K562 (cell line): ENCODE data around the gene ATG12. TPM values are rescaled to one million over a fixed set of nuclear protein-coding genes. Genes with fewer than 3 reads are reported as not detected.

Experiments
- ATAC-seq: fragments of 200-7000 bp; cut with Tn5 transposase; 3 replicates; pipeline ENCODE4 v1.9.1; 2020; ENCODE audit warnings: moderate library complexity
- BruUV-seq: library from RNA; stranded (reverse); fragments of 400-500 nt; replicated peaks from 2 replicates; lab custom pipeline; 2021; lab: Mats Ljungman, UMichigan
- CTCF ChIA-PET: fragments of 300-600 bp; formaldehyde crosslinking; extraction: SDS; loops from one replicate; lab custom pipeline; 2021; ENCODE audit warnings: low intra/inter-chr PET ratio; lab: Yijun Ruan, JAX
- POLR2A ChIA-PET: fragments of 300-600, 350-650 bp; sonication (Branson Sonifier 250); formaldehyde crosslinking; extraction: SDS; loops from one replicate; lab custom pipeline; 2021; ENCODE audit warnings: antibody characterized with exemption, inconsistent platforms; lab: Yijun Ruan, JAX
- DNase-seq, 4 experiments: peaks; one replicate each; pipeline versions ENCODE4 v3.0.0 to v3.0.0-alpha.2; 2011 to 2018; ENCODE audit warnings: low spot score in 3 of 4, mixed read lengths in 3 of 4; ENCODE audit errors: extremely low read depth in 1 of 4
- FAIRE-seq: peaks from 2 replicates; lab custom pipeline; 2011; peaks lifted over from hg19 to GRCh38; lab: Jason Lieb, UNC
- H2AFZ ChIP-seq: 2 replicates; pipeline ENCODE4 v1.6.0; 2011; ENCODE audit warnings: low read depth, low read length, control low read depth, inconsistent platforms
- H3K27ac ChIP-seq: fragments of 200-600 bp; 3 replicates; pipeline ENCODE4 v1.8.0; 2011; ENCODE audit warnings: low read depth, mild to moderate bottlenecking, control low read depth, inconsistent platforms, low read length, moderate library complexity, mixed read lengths; ENCODE audit errors: extremely low read depth
- H3K27me3 ChIP-seq, 2 experiments: fragments of 300-600 bp in 1 of 2; 2 replicates in 1 of 2; 3 replicates in 1 of 2; pipeline versions ENCODE4 v1.6.0 to v1.8.0; 2011; ENCODE audit warnings: inconsistent platforms in 2 of 2, low read length in 2 of 2, mild to moderate bottlenecking in 1 of 2, mixed read lengths in 1 of 2, moderate library complexity in 1 of 2; ENCODE audit not compliant: control insufficient read depth in 2 of 2, insufficient read depth in 2 of 2
- H3K36me3 ChIP-seq: fragments of 300-600 bp; 3 replicates; pipeline ENCODE4 v1.8.0; 2011; ENCODE audit warnings: mild to moderate bottlenecking, low read length, inconsistent platforms; ENCODE audit not compliant: control insufficient read depth, insufficient read depth
- H3K4me1 ChIP-seq, 2 experiments: fragments of 200-600 bp in 1 of 2; replicated peaks in 1 of 2; 2 replicates in 1 of 2; 3 replicates in 1 of 2; pipeline versions ENCODE4 v1.5.1 to v1.8.0; 2011; ENCODE audit warnings: inconsistent platforms in 2 of 2, low read length in 2 of 2, mild to moderate bottlenecking in 1 of 2, mixed read lengths in 1 of 2, moderate library complexity in 1 of 2; ENCODE audit not compliant: control insufficient read depth in 2 of 2, insufficient read depth in 2 of 2
- H3K4me2 ChIP-seq: 2 replicates; pipeline ENCODE4 v1.6.1; 2011; ENCODE audit warnings: low read length, control low read depth, inconsistent platforms, mixed read lengths; ENCODE audit not compliant: insufficient read depth
- H3K4me3 ChIP-seq: fragments of 200-600 bp; sonication (generic), shearing (Covaris generic); 2 replicates; pipeline ENCODE4 v1.5.1; 2016; ENCODE audit warnings: control low read depth, inconsistent platforms
- H3K79me2 ChIP-seq: fragments of 200-600 bp; 3 replicates; pipeline ENCODE4 v1.8.0; 2011; ENCODE audit warnings: low read length, inconsistent platforms; ENCODE audit not compliant: control insufficient read depth, insufficient read depth
- H3K9ac ChIP-seq, 2 experiments: 2 replicates each; pipeline versions ENCODE4 v1.6.0 to v1.6.1; 2011; ENCODE audit warnings: low read depth in 2 of 2, low read length in 2 of 2, control low read depth in 1 of 2, inconsistent platforms in 1 of 2, mild to moderate bottlenecking in 1 of 2, mixed read lengths in 1 of 2; ENCODE audit not compliant: insufficient read depth in 1 of 2
- H3K9me1 ChIP-seq: one replicate; pipeline ENCODE4 v1.6.0; 2011; ENCODE audit warnings: inconsistent platforms, mild to moderate bottlenecking, low read length, moderate library complexity; ENCODE audit not compliant: control insufficient read depth, insufficient read depth
- H3K9me3 ChIP-seq: replicated peaks from 2 replicates; pipeline ENCODE4 v1.5.1; 2011; ENCODE audit warnings: low read depth, low read length, inconsistent platforms; ENCODE audit not compliant: control insufficient read depth, insufficient read depth
- H4K20me1 ChIP-seq: replicated peaks from 2 replicates; pipeline ENCODE4 v1.6.1; 2011; ENCODE audit warnings: low read length, inconsistent platforms, mixed read lengths; ENCODE audit not compliant: control insufficient read depth, insufficient read depth
- CEBPG ChIP-seq, 3 experiments: fragments of 200-800 bp in 1 of 3; sonication (Bioruptor generic) in 1 of 3; sonication (generic) in 1 of 3; formaldehyde crosslinking in 1 of 3; IDR thresholded peaks in 2 of 3; conservative IDR thresholded peaks in 1 of 3; 2 replicates each; pipeline versions ENCODE4 v1.6.1 to v1.8.0; 2016 to 2022; ENCODE audit warnings: missing compliant biosample characterization in 2 of 3, missing genetic modification characterization in 2 of 3, mild to moderate bottlenecking in 1 of 3, missing genetic modification reagents in 1 of 3
- GABPA ChIP-seq: fragments of 200-800 bp; sonication (Bioruptor generic); conservative IDR thresholded peaks from 2 replicates; pipeline ENCODE4 v1.6.1; 2016; ENCODE audit warnings: low read depth, missing genetic modification characterization, missing compliant biosample characterization
- RFX7 ChIP-seq: fragments of 250-450 bp; sonication (Bioruptor Pico); IDR thresholded peaks from 2 replicates; pipeline ENCODE4 v1.5.1; 2021; ENCODE audit warnings: mild to moderate bottlenecking
- SMAD3 ChIP-seq: fragments of 450-650 bp; formaldehyde crosslinking; conservative IDR thresholded peaks from 2 replicates; pipeline ENCODE4 v1.4.0; 2020; ENCODE audit warnings: mild to moderate bottlenecking
- TEAD4 ChIP-seq, 2 experiments: sonication (generic) in 1 of 2; formaldehyde crosslinking in 1 of 2; IDR thresholded peaks; 2 replicates each; pipeline versions ENCODE4 v1.6.1 to v1.8.0; 2012 to 2022; ENCODE audit warnings: borderline replicate concordance in 1 of 2, inconsistent platforms in 1 of 2, low read length in 1 of 2, mild to moderate bottlenecking in 1 of 2, missing genetic modification reagents in 1 of 2
- WGBS: fragments of 100-300 bp; shearing (Covaris generic); methylation state at CpG from one replicate; pipeline ENCODE4 v1.1.6; 2016; ENCODE audit warnings: low coverage, mixed read lengths; ENCODE audit not compliant: insufficient coverage; ENCODE audit errors: missing lambda C conversion rate; 5-methylcytosine and 5-hydroxymethylcytosine counted together
- in situ Hi-C: fragments of 300-500 bp; cut with MboI; formaldehyde crosslinking; loops from 4 replicates; pipeline ENCODE4 v1.15.0; 2018; ENCODE audit warnings: inconsistent platforms, mixed read lengths
- intact Hi-C: fragments of 100-400 bp; cut with micrococcal nuclease; formaldehyde crosslinking; loops from 2 replicates; pipeline ENCODE4 v1.14.2; 2022
- polyA plus RNA-seq, 8 experiments: library from polyadenylated mRNA; depleted of rRNA in 4 of 8; stranded (reverse) in 5 of 8; unstranded in 3 of 8; fragments of >200 nt; fragmentation: Nextera tagmentation in 2 of 8; fragmentation: Illumina TruSeq in 1 of 8; extraction: Ambion mirVana in 2 of 8; extraction: Trizol in 1 of 8; gene quantifications; 2 replicates each; pipeline versions ENCODE4 v1.2.1 to v1.2.3, GENCODE V29; 2011 to 2014; ENCODE audit warnings: inconsistent platforms in 1 of 8, missing spikeins in 1 of 8
- total RNA-seq, 7 experiments: library from RNA; depleted of rRNA in 6 of 7; stranded (reverse); fragments of >200 nt in 6 of 7; fragmentation: Illumina TruSeq in 2 of 7; extraction: Trizol in 2 of 7; gene quantifications; 2 replicates each; pipeline versions ENCODE4 v1.2.1 to v1.2.3, GENCODE V29; 2011 to 2021; ENCODE audit warnings: low replicate concordance in 1 of 7
- TF ChIP-seq, protein P1 (sequence below): fragments of 250-450 bp; sonication (Bioruptor Pico); IDR thresholded peaks from 2 replicates; pipeline ENCODE4 v1.4.0; 2020

The ATG12 gene
- total and polyA plus RNA-seq, 9 of the 15 experiments (the other 6 are each of a cell fraction or from before 2014, with no cell fraction given), result 21.6 to 132 (median 61.3) TPM

DNA sequence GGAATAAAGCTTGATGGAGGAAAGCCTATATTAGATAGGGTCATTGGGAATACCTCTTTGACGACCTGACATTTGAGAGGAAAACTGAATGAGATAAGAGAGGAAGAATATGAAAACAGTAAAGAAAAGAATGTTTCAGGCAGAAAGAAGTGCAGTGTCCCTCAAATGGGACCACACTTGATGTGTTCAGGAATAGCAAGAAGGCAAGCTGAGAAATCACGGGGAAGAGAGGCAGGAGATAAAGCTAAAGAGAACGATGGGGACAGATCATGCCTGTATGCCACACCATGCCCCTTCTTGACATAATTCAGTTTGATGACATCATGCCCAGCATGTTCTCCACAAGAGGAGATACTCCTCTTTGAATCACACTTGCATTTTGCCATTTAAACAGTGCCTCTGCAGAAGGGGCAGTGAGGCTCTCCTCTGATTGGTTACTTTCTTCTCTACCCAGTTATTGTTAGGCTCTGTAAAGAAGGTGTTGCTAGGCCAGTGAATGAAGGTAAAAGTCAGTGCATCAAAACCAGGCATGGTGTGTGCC lies 8.0 kb upstream of the ATG12 start:
- in situ Hi-C loops, result no loop called here
- Histone ChIP-seq H3K36me3 (no peaks in the 10 kb centered on the region), H3K27ac (no peak overlapping the region), H3K27me3 (no peaks in the 10 kb centered on the region), H3K4me1 (peaks cover 0 to 2% of the 10 kb centered on the region in 2 experiments; a peak in 1 of 5 replicates), H3K4me2 (no peak overlapping the region), H2AFZ (no peak overlapping the region), H4K20me1 (no peaks in the 10 kb centered on the region), H3K9ac (no peak overlapping the region), H3K4me3 (no peak overlapping the region), H3K9me3 (0 out of 2 replicates have a peak, but pooled peaks cover 2% of the 10 kb centered on the region), H3K9me1 (no peaks in the 10 kb centered on the region), H3K79me2 (peaks cover 74% of the 10 kb centered on the region)
- ChIA-PET POLR2A (no interaction called here), CTCF (no interaction called here)
- WGBS, result 56% methylated on average over 3 of the region's 3 CpGs
- BruUV-seq, result no TSS peak
- intact Hi-C loops, result loop anchor here (10.0 kb wide), 1 partner anchor 545 kb away; no protein-coding TSS in a partner anchor
- ATAC-seq (no peak; the same call in 1 of the 3 replicates), DNase-seq (no peak), FAIRE-seq (no peak)
- TF ChIP-seq TEAD4 (IDR thresholded peaks at IDR 0.05; ENCODE audit: low read length) (no peak), TEAD4 (CRISPR knock-in tag; IDR thresholded peaks at IDR 0.05; ENCODE audit: borderline replicate concordance) (no peak), RFX7 (CRISPR knock-in tag) (no peak), SMAD3 (CRISPR knock-in tag) (no peak), CEBPG (CRISPR knock-in tag; IDR thresholded peaks at IDR 0.05) (no peak), CEBPG (tag; conservative IDR thresholded peaks at IDR 0.05 in 1 of 2, IDR thresholded peaks at IDR 0.05 in 1 of 2) (no peak), GABPA (tag) (no peak)
- TF ChIP-seq, protein P1, sequence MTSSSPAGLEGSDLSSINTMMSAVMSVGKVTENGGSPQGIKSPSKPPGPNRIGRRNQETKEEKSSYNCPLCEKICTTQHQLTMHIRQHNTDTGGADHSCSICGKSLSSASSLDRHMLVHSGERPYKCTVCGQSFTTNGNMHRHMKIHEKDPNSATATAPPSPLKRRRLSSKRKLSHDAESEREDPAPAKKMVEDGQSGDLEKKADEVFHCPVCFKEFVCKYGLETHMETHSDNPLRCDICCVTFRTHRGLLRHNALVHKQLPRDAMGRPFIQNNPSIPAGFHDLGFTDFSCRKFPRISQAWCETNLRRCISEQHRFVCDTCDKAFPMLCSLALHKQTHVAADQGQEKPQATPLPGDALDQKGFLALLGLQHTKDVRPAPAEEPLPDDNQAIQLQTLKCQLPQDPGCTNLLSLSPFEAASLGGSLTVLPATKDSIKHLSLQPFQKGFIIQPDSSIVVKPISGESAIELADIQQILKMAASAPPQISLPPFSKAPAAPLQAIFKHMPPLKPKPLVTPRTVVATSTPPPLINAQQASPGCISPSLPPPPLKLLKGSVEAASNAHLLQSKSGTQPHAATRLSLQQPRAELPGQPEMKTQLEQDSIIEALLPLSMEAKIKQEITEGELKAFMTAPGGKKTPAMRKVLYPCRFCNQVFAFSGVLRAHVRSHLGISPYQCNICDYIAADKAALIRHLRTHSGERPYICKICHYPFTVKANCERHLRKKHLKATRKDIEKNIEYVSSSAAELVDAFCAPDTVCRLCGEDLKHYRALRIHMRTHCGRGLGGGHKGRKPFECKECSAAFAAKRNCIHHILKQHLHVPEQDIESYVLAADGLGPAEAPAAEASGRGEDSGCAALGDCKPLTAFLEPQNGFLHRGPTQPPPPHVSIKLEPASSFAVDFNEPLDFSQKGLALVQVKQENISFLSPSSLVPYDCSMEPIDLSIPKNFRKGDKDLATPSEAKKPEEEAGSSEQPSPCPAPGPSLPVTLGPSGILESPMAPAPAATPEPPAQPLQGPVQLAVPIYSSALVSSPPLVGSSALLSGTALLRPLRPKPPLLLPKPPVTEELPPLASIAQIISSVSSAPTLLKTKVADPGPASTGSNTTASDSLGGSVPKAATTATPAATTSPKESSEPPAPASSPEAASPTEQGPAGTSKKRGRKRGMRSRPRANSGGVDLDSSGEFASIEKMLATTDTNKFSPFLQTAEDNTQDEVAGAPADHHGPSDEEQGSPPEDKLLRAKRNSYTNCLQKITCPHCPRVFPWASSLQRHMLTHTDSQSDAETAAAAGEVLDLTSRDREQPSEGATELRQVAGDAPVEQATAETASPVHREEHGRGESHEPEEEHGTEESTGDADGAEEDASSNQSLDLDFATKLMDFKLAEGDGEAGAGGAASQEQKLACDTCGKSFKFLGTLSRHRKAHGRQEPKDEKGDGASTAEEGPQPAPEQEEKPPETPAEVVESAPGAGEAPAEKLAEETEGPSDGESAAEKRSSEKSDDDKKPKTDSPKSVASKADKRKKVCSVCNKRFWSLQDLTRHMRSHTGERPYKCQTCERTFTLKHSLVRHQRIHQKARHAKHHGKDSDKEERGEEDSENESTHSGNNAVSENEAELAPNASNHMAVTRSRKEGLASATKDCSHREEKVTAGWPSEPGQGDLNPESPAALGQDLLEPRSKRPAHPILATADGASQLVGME (CRISPR knock-in tag), result no peak
